Activated B cell treated with CpG ODN at 0.5 μM for 24 hours (primary cell): ENCODE data around the gene CHST5. TPM values are rescaled to one million over a fixed set of nuclear protein-coding genes. Genes with fewer than 3 reads are reported as not detected.

Experiments
- ATAC-seq: fragments of 200-7000 bp; cut with Tn5 transposase; one replicate; pipeline ENCODE4 v1.10.0; 2021; ENCODE audit warnings: low read depth, mild to moderate bottlenecking, moderate library complexity
- CTCF ChIA-PET: fragments of 350-600 bp; sonication (Branson Sonifier 250); formaldehyde crosslinking; loops from one replicate; lab custom pipeline; 2021; ENCODE audit warnings: antibody characterized with exemption; lab: Charles Lee
- POLR2A ChIA-PET: fragments of 350-600 bp; sonication (Branson Sonifier 250); formaldehyde crosslinking; loops from one replicate; lab custom pipeline; 2021; ENCODE audit warnings: antibody characterized with exemption; lab: Charles Lee
- DNase-seq: peaks from one replicate; pipeline ENCODE4 v3.0.0; 2022
- H3K27ac Mint-ChIP-seq: one replicate; pipeline ENCODE4 v1.8.0; 2020; ENCODE audit warnings: mixed read lengths
- H3K27me3 Mint-ChIP-seq: one replicate; pipeline ENCODE4 v1.8.0; 2021; ENCODE audit warnings: mixed read lengths
- H3K36me3 Mint-ChIP-seq: one replicate; pipeline ENCODE4 v1.8.0; 2021; ENCODE audit warnings: low read depth, mixed read lengths
- H3K4me1 Mint-ChIP-seq: one replicate; pipeline ENCODE4 v1.8.0; 2021; ENCODE audit warnings: mixed read lengths
- H3K4me3 Mint-ChIP-seq: one replicate; pipeline ENCODE4 v1.8.0; 2020; ENCODE audit warnings: mild to moderate bottlenecking, mixed read lengths
- H3K9me3 Mint-ChIP-seq: one replicate; pipeline ENCODE4 v1.8.0; 2020; ENCODE audit warnings: mixed read lengths
- CTCF ChIP-seq: fragments of 200-600 bp; IDR thresholded peaks from one replicate; pipeline ENCODE4 v1.8.0; 2022; ENCODE audit warnings: antibody characterized with exemption, mild to moderate bottlenecking
- intact Hi-C: fragments of 100-400 bp; cut with micrococcal nuclease; formaldehyde crosslinking; loops from one replicate; pipeline ENCODE4 v1.15.1; 2024
- total RNA-seq: library from RNA; stranded (reverse); gene quantifications from 2 replicates; pipeline ENCODE4 v1.2.3, GENCODE V29; 2022

The CHST5 gene
- total RNA-seq, 1 donor from 2014 or later: 0.11 TPM

- ATAC-seq (no peak), DNase-seq (no peak)
- peaks cover 35% of the 10 kb centered on the region for H3K4me1 Mint-ChIP-seq
- ChIA-PET POLR2A (no interaction called here), CTCF (no interaction called here)
- no peaks in the 10 kb centered on the region for H3K9me3 Mint-ChIP-seq
- intact Hi-C loops: no loop called here
- no peak overlapping the region for H3K4me3 Mint-ChIP-seq
- H3K27ac Mint-ChIP-seq: no peak overlapping the region
- no peaks in the 10 kb centered on the region for H3K27me3 Mint-ChIP-seq
- TF ChIP-seq CTCF: no peak
- H3K36me3 Mint-ChIP-seq: no peaks in the 10 kb centered on the region
These were observed 47.6 kb downstream of the CHST5 start for GRCh38 chr16:75488322-75488721.

DNA sequence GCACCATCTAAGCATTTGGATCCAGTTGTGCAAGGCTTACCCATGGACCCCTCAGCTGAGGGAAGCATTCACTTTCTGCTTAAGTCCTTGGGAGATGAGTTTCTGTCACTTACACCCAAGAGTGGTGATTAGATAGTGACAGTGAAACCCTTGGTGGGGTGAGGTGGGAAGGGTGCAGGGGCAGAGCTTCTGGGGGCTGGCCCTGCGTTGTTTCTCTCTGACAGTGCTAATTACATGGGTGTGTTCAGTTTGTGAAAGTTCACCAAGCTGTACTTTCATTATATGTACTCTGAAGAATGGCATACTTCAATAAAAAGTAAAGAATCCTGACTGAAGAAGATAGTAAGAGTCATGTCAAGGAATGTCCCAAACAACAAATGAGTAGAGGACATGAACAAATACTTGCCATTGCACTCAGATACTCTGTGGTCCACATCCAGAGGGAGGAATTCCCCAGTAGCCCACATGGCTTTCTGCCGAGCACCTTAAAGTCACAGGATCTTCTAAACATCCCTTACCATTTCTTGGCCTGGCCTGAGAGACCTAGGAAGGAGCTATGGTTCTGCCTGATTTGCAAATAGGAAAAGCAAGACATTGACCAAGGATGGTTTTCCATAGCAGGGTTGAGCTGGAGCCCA is 49.1 kb downstream of the CHST5 start:
- intact Hi-C loops: no loop called here
- Mint-ChIP-seq H3K27ac (no peak overlapping the region), H3K36me3 (no peaks in the 10 kb centered on the region), H3K4me3 (no peak overlapping the region), H3K9me3 (no peaks in the 10 kb centered on the region), H3K4me1 (peaks cover 35% of the 10 kb centered on the region), H3K27me3 (no peaks in the 10 kb centered on the region)
- DNase-seq (no peak), ATAC-seq (no peak)
- TF ChIP-seq CTCF: no peak
- ChIA-PET CTCF (no interaction called here), POLR2A (no interaction called here)

DNA sequence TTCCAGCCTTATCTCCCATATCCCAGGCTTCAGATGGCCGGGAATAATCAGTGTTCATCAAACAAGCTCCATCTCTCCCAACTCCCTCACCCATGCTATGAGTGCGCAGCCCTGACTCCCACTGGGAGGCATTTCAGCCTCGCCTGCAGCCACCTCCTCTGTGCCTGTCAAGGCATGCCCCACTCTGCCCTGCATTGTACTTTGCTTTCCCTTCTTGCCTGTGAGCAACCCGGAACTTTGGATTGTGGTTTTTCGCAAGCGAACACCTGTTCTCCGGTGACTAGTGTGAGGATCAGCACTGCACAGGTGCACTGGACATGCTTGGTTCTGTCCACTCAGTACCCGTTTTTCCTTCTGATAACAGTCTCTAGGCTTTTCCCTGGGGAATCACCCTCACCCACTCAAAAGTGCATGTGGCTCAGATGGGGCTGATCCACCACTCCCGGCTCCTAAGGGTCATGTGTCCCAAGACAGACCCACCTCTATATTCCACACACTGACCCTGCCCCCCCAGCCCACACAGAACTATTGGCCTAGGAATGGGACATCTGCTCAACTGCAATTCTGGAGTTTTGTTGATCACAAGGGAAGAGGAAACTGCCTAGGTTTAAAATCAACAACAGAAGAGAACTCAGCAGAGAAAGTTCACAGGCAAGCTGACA is 49.8 kb downstream of the CHST5 start:
- ATAC-seq (no peak), DNase-seq (no peak)
- Mint-ChIP-seq H3K9me3 (no peaks in the 10 kb centered on the region), H3K4me1 (peaks cover 35% of the 10 kb centered on the region), H3K36me3 (no peaks in the 10 kb centered on the region), H3K27ac (no peak overlapping the region), H3K4me3 (no peak overlapping the region), H3K27me3 (no peaks in the 10 kb centered on the region)
- ChIA-PET CTCF (interaction anchor here (1.1 kb wide), 1 partner anchor 8 kb away, joined by 3 read pairs; no protein-coding TSS in a partner anchor), POLR2A (interaction anchor here (1.1 kb wide), 1 partner anchor 120 kb away, joined by 4 read pairs; no protein-coding TSS in a partner anchor)
- TF ChIP-seq CTCF: no peak
- intact Hi-C loops: no loop called here

GRCh38 chr16:75485230-75486013 is 50.5 kb downstream of the CHST5 start:
- ChIA-PET CTCF (interaction anchor here (1.1 to 1.4 kb wide), 2 partner anchors 9 to 13 kb away, joined by 3 to 4 read pairs; no protein-coding TSS in a partner anchor), POLR2A (interaction anchor here (0.6 to 1.1 kb wide), 2 partner anchors 17 to 121 kb away, joined by 4 to 5 read pairs; no protein-coding TSS in a partner anchor)
- no peak for TF ChIP-seq CTCF
- DNase-seq: no peak
- peak; percentile 73 for ATAC-seq
- no peak overlapping the region for H3K4me3 Mint-ChIP-seq
- H3K9me3 Mint-ChIP-seq: no peaks in the 10 kb centered on the region
- no peaks in the 10 kb centered on the region for H3K36me3 Mint-ChIP-seq
- peak overlapping the region; percentile 31 for H3K27ac Mint-ChIP-seq
- intact Hi-C loops: no loop called here
- H3K4me1 Mint-ChIP-seq: peaks cover 35% of the 10 kb centered on the region
- H3K27me3 Mint-ChIP-seq: no peaks in the 10 kb centered on the region

- ATAC-seq (no peak), DNase-seq (no peak)
- Mint-ChIP-seq H3K9me3 (no peaks in the 10 kb centered on the region), H3K36me3 (no peaks in the 10 kb centered on the region), H3K27ac (no peak overlapping the region), H3K27me3 (no peaks in the 10 kb centered on the region), H3K4me3 (no peak overlapping the region), H3K4me1 (peaks cover 28% of the 10 kb centered on the region)
- ChIA-PET CTCF (no interaction called here), POLR2A (no interaction called here)
- intact Hi-C loops: no loop called here
- TF ChIP-seq CTCF: no peak
These were observed 52.7 kb downstream of the CHST5 start for GRCh38 chr16:75483222-75483621.
